Esophagus muscularis mucosa (tissue), 4 donors: ENCODE results near the gene MRPL24. TPM values are rescaled to one million over a fixed set of nuclear protein-coding genes. Genes with fewer than 3 reads are reported as not detected.
A peak's percentile ranks its signal among the peaks of the same experiment; 100 is the strongest.

Experiments used
- DNase-seq: peaks from one replicate; pipeline ENCODE4 v3.0.0-alpha.2; 2017; ENCODE audit errors: extremely low spot score
- H3K27ac ChIP-seq, 4 donors: fragments of 200-600 bp; sonication (generic); replicated peaks in 1 of 4; 1 replicate in 3 of 4; 2 replicates in 1 of 4; pipeline ENCODE4 v1.5.1; 2016 to 2019; ENCODE audit warnings: mild to moderate bottlenecking in 1 of 4
- H3K27me3 ChIP-seq, 4 donors: fragments of 200-600 bp; sonication (generic); one replicate each; pipeline versions ENCODE4 v1.5.1 to v1.6.0; 2016 to 2019
- H3K36me3 ChIP-seq, 4 donors: fragments of 200-600 bp; sonication (generic); one replicate each; pipeline ENCODE4 v1.5.1; 2016 to 2019
- H3K4me1 ChIP-seq, 4 donors: fragments of 200-600 bp; sonication (generic); one replicate each; pipeline ENCODE4 v1.5.1; 2016 to 2019
- H3K4me3 ChIP-seq, 4 donors: fragments of 200-600 bp; sonication (generic); 1 replicate in 2 of 4; 2 replicates in 2 of 4; pipeline ENCODE4 v1.5.1; 2016 to 2019; ENCODE audit warnings: mild to moderate bottlenecking in 4 of 4, moderate library complexity in 1 of 4
- H3K9me3 ChIP-seq, 4 donors: fragments of 200-600 bp; sonication (generic); 1 replicate in 3 of 4; 2 replicates in 1 of 4; pipeline ENCODE4 v1.5.1; 2016 to 2019
- EP300 ChIP-seq: sonication (generic); formaldehyde crosslinking; IDR thresholded peaks from one replicate; pipeline ENCODE4 v1.6.1; 2017; ENCODE audit warnings: antibody characterized with exemption
- POLR2A ChIP-seq: fragments of 450-650 bp; IDR thresholded peaks from one replicate; pipeline ENCODE4 v1.6.1; 2017; ENCODE audit warnings: antibody characterized with exemption, moderate library complexity, mild to moderate bottlenecking, low read depth
- POLR2AphosphoS5 ChIP-seq, 2 donors: sonication (generic); formaldehyde crosslinking; IDR thresholded peaks; one replicate each; pipeline ENCODE4 v1.6.1; 2017; ENCODE audit warnings: antibody characterized with exemption in 2 of 2
- WGBS: methylation state at CpG from one replicate; pipeline ENCODE4 v1.1.5; 2018; 5-methylcytosine and 5-hydroxymethylcytosine counted together
- intact Hi-C: fragments of 100-400 bp; cut with DNase I; formaldehyde crosslinking; loops from one replicate; pipeline ENCODE4 v1.15.1; 2023
- total RNA-seq, 4 donors: library from RNA; depleted of rRNA; stranded (reverse); fragments of >200 nt; gene quantifications; one replicate each; pipeline versions ENCODE4 v1.1.0 to v1.2.1, GENCODE V29; 2016
- TF ChIP-seq, protein P1 (sequence below), 3 experiments: fragments of 200-600 bp in 2 of 3; fragments of 450-650 bp in 1 of 3; sonication (generic) in 2 of 3; IDR thresholded peaks; one replicate each; pipeline ENCODE4 v1.5.1; 2017 to 2019; ENCODE audit warnings: antibody characterized with exemption in 3 of 3, mild to moderate bottlenecking in 2 of 3, moderate library complexity in 1 of 3

Gene MRPL24
- total RNA-seq, 4 donors from 2014 or later: 43.5 to 67.4 (median 62.4) TPM

DNA sequence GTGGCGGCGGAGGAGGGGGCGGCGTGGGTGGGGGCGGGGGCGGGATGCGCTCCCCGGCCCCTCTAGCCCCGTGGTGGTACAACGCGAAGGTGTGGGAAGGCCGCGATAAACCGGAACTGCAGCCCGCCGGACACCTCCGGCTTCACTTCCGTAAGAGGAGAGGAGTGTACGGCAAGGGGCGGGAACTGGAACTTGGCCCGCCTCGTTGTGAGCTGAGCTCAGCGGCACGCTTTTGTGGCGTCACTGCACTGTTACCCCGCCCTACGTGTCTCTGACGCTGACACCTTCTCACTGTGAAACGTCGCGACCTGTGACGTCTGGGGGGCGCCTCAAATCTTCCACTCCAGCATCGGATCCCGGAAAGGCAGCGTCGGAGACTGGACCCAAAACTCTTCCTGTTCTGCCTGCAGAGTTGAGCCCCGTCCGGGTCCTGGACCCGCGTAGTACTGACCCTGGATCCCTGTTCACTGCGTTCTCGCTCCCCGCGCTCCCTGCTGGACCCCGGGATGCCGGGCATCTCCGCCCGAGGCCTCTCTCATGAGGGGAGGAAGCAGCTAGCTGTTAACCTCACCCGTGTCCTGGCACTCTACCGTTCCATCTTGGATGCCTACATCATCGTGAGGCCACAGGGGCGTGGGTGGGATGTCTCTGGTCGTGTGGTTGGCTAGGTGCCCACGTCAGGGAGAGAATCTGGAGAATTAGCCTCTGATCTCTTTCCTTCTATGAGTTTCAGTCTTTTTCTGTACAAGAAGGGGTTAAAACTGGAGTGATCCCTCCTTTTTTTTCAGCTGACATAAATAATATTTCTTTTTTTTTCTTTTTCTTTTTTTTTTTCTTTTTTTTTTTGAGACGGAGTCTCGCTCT is 12.1 kb downstream of the MRPL24 start, which contains the start of gene ISG20L2:
ISG20L2 (minus strand) TSS at position 168 of the 864 bp plus-strand sequence. CDS start 1,114 bp downstream, outside the sequence.
- intact Hi-C loops: loop anchor here (1.0 kb wide), 2 partner anchors 11 to 38 kb away; partner anchors contain the start of gene PRCC
- TF ChIP-seq EP300 (no peak), POLR2AphosphoS5 (IDR thresholded peaks at IDR 0.05) (peak; percentile 84 to 90), POLR2A (peak; percentile 34)
- TF ChIP-seq, protein P1, sequence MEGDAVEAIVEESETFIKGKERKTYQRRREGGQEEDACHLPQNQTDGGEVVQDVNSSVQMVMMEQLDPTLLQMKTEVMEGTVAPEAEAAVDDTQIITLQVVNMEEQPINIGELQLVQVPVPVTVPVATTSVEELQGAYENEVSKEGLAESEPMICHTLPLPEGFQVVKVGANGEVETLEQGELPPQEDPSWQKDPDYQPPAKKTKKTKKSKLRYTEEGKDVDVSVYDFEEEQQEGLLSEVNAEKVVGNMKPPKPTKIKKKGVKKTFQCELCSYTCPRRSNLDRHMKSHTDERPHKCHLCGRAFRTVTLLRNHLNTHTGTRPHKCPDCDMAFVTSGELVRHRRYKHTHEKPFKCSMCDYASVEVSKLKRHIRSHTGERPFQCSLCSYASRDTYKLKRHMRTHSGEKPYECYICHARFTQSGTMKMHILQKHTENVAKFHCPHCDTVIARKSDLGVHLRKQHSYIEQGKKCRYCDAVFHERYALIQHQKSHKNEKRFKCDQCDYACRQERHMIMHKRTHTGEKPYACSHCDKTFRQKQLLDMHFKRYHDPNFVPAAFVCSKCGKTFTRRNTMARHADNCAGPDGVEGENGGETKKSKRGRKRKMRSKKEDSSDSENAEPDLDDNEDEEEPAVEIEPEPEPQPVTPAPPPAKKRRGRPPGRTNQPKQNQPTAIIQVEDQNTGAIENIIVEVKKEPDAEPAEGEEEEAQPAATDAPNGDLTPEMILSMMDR (IDR thresholded peaks at IDR 0.05): no peak

GRCh38 chr1:156727926-156728598 is 12.8 kb downstream of the MRPL24 start, which contains the start of gene METTL25B:
Gene METTL25B, plus strand, starts transcription at chr1:156728469. Its CDS starts 636 bp downstream, at chr1:156729105.
- TF ChIP-seq EP300 (no peak), POLR2AphosphoS5 (IDR thresholded peaks at IDR 0.05) (peak in 1 of 2 donors; percentile 60), POLR2A (peak; percentile 36)
- TF ChIP-seq, protein P1 (IDR thresholded peaks at IDR 0.05): no peak
- intact Hi-C loops: loop anchor here (1.0 kb wide), 1 partner anchor 39 kb away; the partner anchor contains the start of gene PRCC
- no peaks in the 10 kb centered on the region for H3K27me3 ChIP-seq
- peaks cover 41 to 63% (median 60%) of the 10 kb centered on the region in 4 donors for H3K4me1 ChIP-seq
- peak; percentile 94 for DNase-seq
- H3K4me3 ChIP-seq: peak within 1 kb of the TSS; percentile 70 to 79 (median 74)
- WGBS: 0% methylated on average over 9 of the region's 46 CpGs
- peaks cover 25 to 46% (median 30%) of the 10 kb centered on the region in 4 donors for H3K36me3 ChIP-seq
- no peaks in the 10 kb centered on the region for H3K9me3 ChIP-seq
- H3K27ac ChIP-seq: peak within 1 kb of the TSS; percentile 93 to 98 (median 94)

More for the DNA sequence above, 12.1 kb downstream of the MRPL24 start, which contains the start of gene ISG20L2:
- DNase-seq: peak; percentile 98
- peak within 1 kb of the TSS; percentile 93 to 98 (median 94) for H3K27ac ChIP-seq
- H3K27me3 ChIP-seq: no peaks in the 10 kb centered on the region
- H3K9me3 ChIP-seq: no peaks in the 10 kb centered on the region
- WGBS: 3% methylated on average over 50 of the region's 57 CpGs
- H3K36me3 ChIP-seq: peaks cover 27 to 46% (median 30%) of the 10 kb centered on the region in 4 donors
- H3K4me1 ChIP-seq: peaks cover 41 to 61% (median 59%) of the 10 kb centered on the region in 4 donors
- peak within 1 kb of the TSS; percentile 70 to 79 (median 74) for H3K4me3 ChIP-seq

DNA sequence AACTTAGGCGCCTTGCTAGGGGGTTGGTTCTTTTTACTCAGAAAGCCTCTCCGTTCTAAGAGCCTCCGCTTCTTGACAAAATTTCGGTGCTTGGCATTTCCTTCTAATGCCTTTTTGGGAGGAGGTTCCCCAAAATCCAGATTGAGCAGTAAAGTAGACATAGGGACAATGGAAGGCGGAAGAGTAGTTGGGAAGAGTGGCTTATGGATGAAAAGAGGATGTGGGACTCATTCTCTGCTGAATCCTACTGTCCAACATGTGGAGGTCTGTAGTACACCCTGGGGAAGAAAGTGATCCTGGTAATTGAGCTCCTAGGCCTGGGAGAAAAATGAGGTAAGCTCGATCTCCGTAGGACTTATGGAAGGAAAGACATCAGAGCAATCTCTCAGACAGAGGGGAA is 13.4 kb downstream of the MRPL24 start:
- WGBS: 54% methylated on average over 7 of the region's 7 CpGs

More for the DNA sequence above, 13.4 kb downstream of the MRPL24 start:
- H3K4me3 ChIP-seq: peak overlapping the region; percentile 70 to 79 (median 74)
- no peaks in the 10 kb centered on the region for H3K9me3 ChIP-seq
- peak overlapping the region; percentile 93 to 98 (median 94) for H3K27ac ChIP-seq
- intact Hi-C loops: no loop called here
- TF ChIP-seq, protein P1 (IDR thresholded peaks at IDR 0.05): no peak
- TF ChIP-seq POLR2A: no peak
- TF ChIP-seq POLR2AphosphoS5 (IDR thresholded peaks at IDR 0.05): no peak
- no peak for TF ChIP-seq EP300
- no peak for DNase-seq
- H3K4me1 ChIP-seq: peaks cover 41 to 63% (median 60%) of the 10 kb centered on the region in 4 donors
- peaks cover 25 to 46% (median 30%) of the 10 kb centered on the region in 4 donors for H3K36me3 ChIP-seq
- H3K27me3 ChIP-seq: no peaks in the 10 kb centered on the region
